ENCODE results near the gene CTSW.

GRCh38 chr11:65931773-65932557 is 52.3 kb downstream of the CTSW start:
- TF ChIP-seq RARB (CRISPR knock-in tag; IDR thresholded peaks at IDR 0.05) (no peak), ZFP30 (CRISPR knock-in tag; IDR thresholded peaks at IDR 0.05) (no peak), ZFP3 (CRISPR knock-in tag; IDR thresholded peaks at IDR 0.05) (no peak), ZNF565 (CRISPR knock-in tag; conservative IDR thresholded peaks at IDR 0.05; ENCODE audit: low read depth) (no peak), ISL1 (CRISPR knock-in tag; IDR thresholded peaks at IDR 0.05) (no peak), SNAI2 (CRISPR knock-in tag; IDR thresholded peaks at IDR 0.05) (no peak), ZC3H10 (CRISPR knock-in tag; IDR thresholded peaks at IDR 0.05) (no peak), CSDC2 (CRISPR knock-in tag; IDR thresholded peaks at IDR 0.05) (no peak), CREB5 (CRISPR knock-in tag; IDR thresholded peaks at IDR 0.05; ENCODE audit: low read depth) (no peak), ARNTL (CRISPR knock-in tag; IDR thresholded peaks at IDR 0.05; ENCODE audit: borderline replicate concordance, low read depth) (no peak)
- TF ChIP-seq, protein P1, sequence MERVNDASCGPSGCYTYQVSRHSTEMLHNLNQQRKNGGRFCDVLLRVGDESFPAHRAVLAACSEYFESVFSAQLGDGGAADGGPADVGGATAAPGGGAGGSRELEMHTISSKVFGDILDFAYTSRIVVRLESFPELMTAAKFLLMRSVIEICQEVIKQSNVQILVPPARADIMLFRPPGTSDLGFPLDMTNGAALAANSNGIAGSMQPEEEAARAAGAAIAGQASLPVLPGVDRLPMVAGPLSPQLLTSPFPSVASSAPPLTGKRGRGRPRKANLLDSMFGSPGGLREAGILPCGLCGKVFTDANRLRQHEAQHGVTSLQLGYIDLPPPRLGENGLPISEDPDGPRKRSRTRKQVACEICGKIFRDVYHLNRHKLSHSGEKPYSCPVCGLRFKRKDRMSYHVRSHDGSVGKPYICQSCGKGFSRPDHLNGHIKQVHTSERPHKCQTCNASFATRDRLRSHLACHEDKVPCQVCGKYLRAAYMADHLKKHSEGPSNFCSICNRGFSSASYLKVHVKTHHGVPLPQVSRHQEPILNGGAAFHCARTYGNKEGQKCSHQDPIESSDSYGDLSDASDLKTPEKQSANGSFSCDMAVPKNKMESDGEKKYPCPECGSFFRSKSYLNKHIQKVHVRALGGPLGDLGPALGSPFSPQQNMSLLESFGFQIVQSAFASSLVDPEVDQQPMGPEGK (CRISPR knock-in tag; IDR thresholded peaks at IDR 0.05; ENCODE audit: borderline replicate concordance), result no peak
- TF ChIP-seq, protein P2, sequence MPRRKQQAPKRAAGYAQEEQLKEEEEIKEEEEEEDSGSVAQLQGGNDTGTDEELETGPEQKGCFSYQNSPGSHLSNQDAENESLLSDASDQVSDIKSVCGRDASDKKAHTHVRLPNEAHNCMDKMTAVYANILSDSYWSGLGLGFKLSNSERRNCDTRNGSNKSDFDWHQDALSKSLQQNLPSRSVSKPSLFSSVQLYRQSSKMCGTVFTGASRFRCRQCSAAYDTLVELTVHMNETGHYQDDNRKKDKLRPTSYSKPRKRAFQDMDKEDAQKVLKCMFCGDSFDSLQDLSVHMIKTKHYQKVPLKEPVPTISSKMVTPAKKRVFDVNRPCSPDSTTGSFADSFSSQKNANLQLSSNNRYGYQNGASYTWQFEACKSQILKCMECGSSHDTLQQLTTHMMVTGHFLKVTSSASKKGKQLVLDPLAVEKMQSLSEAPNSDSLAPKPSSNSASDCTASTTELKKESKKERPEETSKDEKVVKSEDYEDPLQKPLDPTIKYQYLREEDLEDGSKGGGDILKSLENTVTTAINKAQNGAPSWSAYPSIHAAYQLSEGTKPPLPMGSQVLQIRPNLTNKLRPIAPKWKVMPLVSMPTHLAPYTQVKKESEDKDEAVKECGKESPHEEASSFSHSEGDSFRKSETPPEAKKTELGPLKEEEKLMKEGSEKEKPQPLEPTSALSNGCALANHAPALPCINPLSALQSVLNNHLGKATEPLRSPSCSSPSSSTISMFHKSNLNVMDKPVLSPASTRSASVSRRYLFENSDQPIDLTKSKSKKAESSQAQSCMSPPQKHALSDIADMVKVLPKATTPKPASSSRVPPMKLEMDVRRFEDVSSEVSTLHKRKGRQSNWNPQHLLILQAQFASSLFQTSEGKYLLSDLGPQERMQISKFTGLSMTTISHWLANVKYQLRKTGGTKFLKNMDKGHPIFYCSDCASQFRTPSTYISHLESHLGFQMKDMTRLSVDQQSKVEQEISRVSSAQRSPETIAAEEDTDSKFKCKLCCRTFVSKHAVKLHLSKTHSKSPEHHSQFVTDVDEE (CRISPR knock-in tag; IDR thresholded peaks at IDR 0.05), result no peak
- TF ChIP-seq, protein P3, sequence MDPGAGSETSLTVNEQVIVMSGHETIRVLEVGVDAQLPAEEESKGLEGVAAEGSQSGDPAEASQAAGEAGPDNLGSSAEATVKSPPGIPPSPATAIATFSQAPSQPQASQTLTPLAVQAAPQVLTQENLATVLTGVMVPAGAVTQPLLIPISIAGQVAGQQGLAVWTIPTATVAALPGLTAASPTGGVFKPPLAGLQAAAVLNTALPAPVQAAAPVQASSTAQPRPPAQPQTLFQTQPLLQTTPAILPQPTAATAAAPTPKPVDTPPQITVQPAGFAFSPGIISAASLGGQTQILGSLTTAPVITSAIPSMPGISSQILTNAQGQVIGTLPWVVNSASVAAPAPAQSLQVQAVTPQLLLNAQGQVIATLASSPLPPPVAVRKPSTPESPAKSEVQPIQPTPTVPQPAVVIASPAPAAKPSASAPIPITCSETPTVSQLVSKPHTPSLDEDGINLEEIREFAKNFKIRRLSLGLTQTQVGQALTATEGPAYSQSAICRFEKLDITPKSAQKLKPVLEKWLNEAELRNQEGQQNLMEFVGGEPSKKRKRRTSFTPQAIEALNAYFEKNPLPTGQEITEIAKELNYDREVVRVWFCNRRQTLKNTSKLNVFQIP (CRISPR knock-in tag; IDR thresholded peaks at IDR 0.05; ENCODE audit: borderline replicate concordance, low read depth), result no peak

All from SK-N-SH treated with all-trans-retinoic acid at 6 μM for 48 hours (cell line).